ENCODE data around the gene RAI2. TPM values are rescaled to one million over a fixed set of nuclear protein-coding genes. Genes with fewer than 3 reads are reported as not detected.

RAI2 gene
- total and polyA plus RNA-seq, 9 donors: 1.5 to 11.1 (median 8.2) TPM

GRCh38 chrX:17814557-17814956 lies 46.5 kb downstream of the RAI2 start:
- no CpG with 5 or more reads among the region's 3 CpGs for WGBS (ENCODE audit: insufficient coverage)
- Histone ChIP-seq H3K4me1 (ENCODE audit: control insufficient read depth, insufficient read depth, low read length) (peaks cover 8% of the 10 kb centered on the region), H3K27ac (ENCODE audit: low read length) (no peak overlapping the region), H3K9me3 (replicated peaks; ENCODE audit: control insufficient read depth, low read depth, low read length) (no peaks in the 10 kb centered on the region), H3K27me3 (ENCODE audit: control insufficient read depth, insufficient read depth, low read length) (peaks cover 31% of the 10 kb centered on the region), H3K36me3 (ENCODE audit: control insufficient read depth, insufficient read depth, low read length) (no peaks in the 10 kb centered on the region), H3K4me3 (ENCODE audit: low read length) (no peak overlapping the region)
- DNase-seq: no peak

DNA sequence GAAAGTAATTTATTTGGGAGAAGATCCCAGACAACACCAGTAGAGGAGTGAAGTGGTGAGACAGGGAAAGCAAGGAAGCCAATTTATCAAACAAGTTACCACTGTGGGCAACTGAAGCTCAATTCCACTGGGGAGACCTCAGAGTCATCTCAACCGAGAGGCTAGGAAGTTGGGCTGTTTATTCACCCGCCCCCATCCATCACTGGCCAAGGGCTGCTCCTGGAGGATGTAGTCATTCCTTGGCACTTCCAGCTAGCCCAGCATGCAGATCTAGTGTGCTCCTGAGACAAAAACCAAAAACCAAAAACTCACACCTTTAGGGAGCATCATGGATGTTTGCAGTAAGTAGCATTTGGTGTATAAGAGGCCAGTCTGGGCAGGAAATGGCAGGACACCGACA lies 47.0 kb downstream of the RAI2 start:
- Histone ChIP-seq H3K27ac (ENCODE audit: low read length) (no peak overlapping the region), H3K4me3 (ENCODE audit: low read length) (no peak overlapping the region), H3K27me3 (ENCODE audit: control insufficient read depth, insufficient read depth, low read length) (peaks cover 33% of the 10 kb centered on the region), H3K4me1 (ENCODE audit: control insufficient read depth, insufficient read depth, low read length) (peaks cover 8% of the 10 kb centered on the region), H3K36me3 (ENCODE audit: control insufficient read depth, insufficient read depth, low read length) (no peaks in the 10 kb centered on the region), H3K9me3 (replicated peaks; ENCODE audit: control insufficient read depth, low read depth, low read length) (no peaks in the 10 kb centered on the region)
- DNase-seq: no peak
- WGBS (ENCODE audit: insufficient coverage): no CpG with 5 or more reads among the region's 3 CpGs

GRCh38 chrX:17813277-17813676 lies 47.8 kb downstream of the RAI2 start:
- Histone ChIP-seq H3K27ac (ENCODE audit: low read length) (no peak overlapping the region), H3K4me1 (ENCODE audit: control insufficient read depth, insufficient read depth, low read length) (peaks cover 6% of the 10 kb centered on the region), H3K27me3 (ENCODE audit: control insufficient read depth, insufficient read depth, low read length) (peaks cover 28% of the 10 kb centered on the region), H3K9me3 (replicated peaks; ENCODE audit: control insufficient read depth, low read depth, low read length) (no peaks in the 10 kb centered on the region), H3K36me3 (ENCODE audit: control insufficient read depth, insufficient read depth, low read length) (no peaks in the 10 kb centered on the region), H3K4me3 (ENCODE audit: low read length) (no peak overlapping the region)
- WGBS (ENCODE audit: insufficient coverage): 69% methylated on average over 3 of the region's 3 CpGs
- DNase-seq: no peak

DNA sequence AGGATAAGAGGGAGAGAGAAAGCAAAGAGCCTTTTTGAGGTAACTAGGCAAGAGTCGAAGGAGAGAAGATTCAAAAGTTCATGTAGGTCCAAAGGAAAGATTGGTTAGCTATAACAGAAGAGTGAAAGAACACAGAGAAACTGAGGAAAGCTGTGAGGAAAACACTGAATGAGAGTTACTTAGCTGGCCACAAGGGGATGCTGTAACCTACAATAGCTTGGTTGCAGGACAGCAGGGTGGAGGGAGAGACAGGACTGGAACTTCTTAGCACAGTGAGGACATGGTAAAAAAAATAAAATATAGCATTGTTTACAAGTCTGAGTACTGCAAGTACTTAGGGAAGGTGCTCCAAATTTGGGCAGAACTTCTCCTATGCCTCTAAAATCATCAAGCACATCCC lies 48.3 kb downstream of the RAI2 start:
- Histone ChIP-seq H3K4me1 (ENCODE audit: control insufficient read depth, insufficient read depth, low read length) (peaks cover 4% of the 10 kb centered on the region), H3K4me3 (ENCODE audit: low read length) (no peak overlapping the region), H3K36me3 (ENCODE audit: control insufficient read depth, insufficient read depth, low read length) (no peaks in the 10 kb centered on the region), H3K9me3 (replicated peaks; ENCODE audit: control insufficient read depth, low read depth, low read length) (no peaks in the 10 kb centered on the region), H3K27me3 (ENCODE audit: control insufficient read depth, insufficient read depth, low read length) (peaks cover 28% of the 10 kb centered on the region), H3K27ac (ENCODE audit: low read length) (no peak overlapping the region)
- no peak for DNase-seq
- WGBS (ENCODE audit: insufficient coverage): 13% methylated on average over 1 of the region's 1 CpG

- Histone ChIP-seq H3K4me1 (ENCODE audit: control insufficient read depth, insufficient read depth, low read length) (no peaks in the 10 kb centered on the region), H3K27ac (ENCODE audit: low read length) (no peak overlapping the region), H3K9me3 (replicated peaks; ENCODE audit: control insufficient read depth, low read depth, low read length) (no peaks in the 10 kb centered on the region), H3K4me3 (ENCODE audit: low read length) (no peak overlapping the region), H3K27me3 (ENCODE audit: control insufficient read depth, insufficient read depth, low read length) (peaks cover 34% of the 10 kb centered on the region), H3K36me3 (ENCODE audit: control insufficient read depth, insufficient read depth, low read length) (no peaks in the 10 kb centered on the region)
- no peak for DNase-seq
- WGBS (ENCODE audit: insufficient coverage): 73% methylated on average over 3 of the region's 6 CpGs
Observed at GRCh38 chrX:17809984-17810383, 51.1 kb downstream of the RAI2 start.

DNA sequence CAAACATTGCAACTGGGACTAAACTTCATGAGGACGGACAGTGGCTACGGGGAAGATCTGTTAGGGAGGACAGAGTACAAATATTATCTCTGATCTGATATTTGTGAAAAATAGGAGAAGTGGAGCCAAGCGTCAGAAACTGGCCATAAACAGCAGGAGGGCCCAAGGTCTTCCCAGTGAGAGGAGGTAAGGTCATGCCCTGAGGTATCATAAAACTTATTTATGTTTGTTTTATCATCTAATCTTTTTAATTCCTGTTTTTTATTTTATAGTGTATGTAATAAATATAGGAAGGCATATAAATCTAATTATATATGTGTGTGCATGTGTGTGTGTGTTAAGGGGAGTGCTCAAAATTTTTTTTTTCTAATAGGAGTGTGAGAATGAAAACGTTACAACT lies 51.8 kb downstream of the RAI2 start:
- Histone ChIP-seq H3K27me3 (ENCODE audit: control insufficient read depth, insufficient read depth, low read length) (peaks cover 39% of the 10 kb centered on the region), H3K4me1 (ENCODE audit: control insufficient read depth, insufficient read depth, low read length) (no peaks in the 10 kb centered on the region), H3K4me3 (ENCODE audit: low read length) (no peak overlapping the region), H3K36me3 (ENCODE audit: control insufficient read depth, insufficient read depth, low read length) (no peaks in the 10 kb centered on the region), H3K9me3 (replicated peaks; ENCODE audit: control insufficient read depth, low read depth, low read length) (no peaks in the 10 kb centered on the region), H3K27ac (ENCODE audit: low read length) (no peak overlapping the region)
- DNase-seq: no peak
- 38% methylated on average over 3 of the region's 4 CpGs for WGBS (ENCODE audit: insufficient coverage)

DNA sequence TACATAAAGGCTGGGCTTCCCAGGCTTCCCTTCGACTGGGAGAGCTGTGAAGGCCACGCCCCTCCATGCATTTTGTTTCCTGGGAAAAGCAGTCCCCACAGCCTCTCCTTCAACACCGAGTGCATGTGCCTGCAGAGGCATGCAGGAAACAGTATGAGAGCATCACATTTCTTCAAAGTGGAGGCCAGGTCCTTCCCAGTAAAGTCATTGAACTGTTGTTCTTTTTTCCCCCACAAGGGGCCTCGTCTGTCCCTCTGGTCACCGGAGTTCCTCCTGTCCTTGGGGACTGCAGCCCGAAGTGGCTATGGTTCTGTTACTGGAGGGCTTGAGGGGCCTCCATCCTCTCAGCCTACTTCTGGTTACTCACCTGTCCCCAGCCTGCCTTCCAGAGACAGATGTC lies 56.0 kb downstream of the RAI2 start:
- H3K36me3 ChIP-seq (ENCODE audit: control insufficient read depth, insufficient read depth, low read length): no peaks in the 10 kb centered on the region
- H3K9me3 ChIP-seq (replicated peaks; ENCODE audit: control insufficient read depth, low read depth, low read length): no peaks in the 10 kb centered on the region
- WGBS (ENCODE audit: insufficient coverage): 17% methylated on average over 1 of the region's 6 CpGs
- H3K4me1 ChIP-seq (ENCODE audit: control insufficient read depth, insufficient read depth, low read length): no peaks in the 10 kb centered on the region
- H3K27ac ChIP-seq (ENCODE audit: low read length): no peak overlapping the region
- no peak for DNase-seq
- peaks cover 52% of the 10 kb centered on the region for H3K27me3 ChIP-seq (ENCODE audit: control insufficient read depth, insufficient read depth, low read length)
- H3K4me3 ChIP-seq (ENCODE audit: low read length): no peak overlapping the region

DNA sequence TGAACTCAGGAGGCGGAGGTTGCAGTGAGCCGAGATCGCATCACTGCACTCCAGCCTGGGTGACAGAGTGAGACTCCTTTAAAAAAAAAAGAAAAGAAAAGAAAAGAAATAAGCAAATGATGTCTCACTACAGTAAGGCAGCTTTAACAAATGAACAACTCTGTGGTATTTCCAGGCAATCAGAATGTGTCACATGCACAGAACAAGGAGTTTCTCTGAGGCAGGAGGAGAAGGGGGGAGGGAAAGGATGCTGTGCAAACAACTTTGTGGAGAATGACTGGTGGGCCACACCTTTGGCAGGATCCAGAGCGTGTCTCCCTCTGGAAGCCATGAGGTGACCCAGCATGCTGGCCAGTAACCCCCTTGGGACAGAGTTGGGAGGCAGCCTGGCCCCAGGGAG lies 57.6 kb downstream of the RAI2 start:
- Histone ChIP-seq H3K9me3 (replicated peaks; ENCODE audit: control insufficient read depth, low read depth, low read length) (no peaks in the 10 kb centered on the region), H3K27me3 (ENCODE audit: control insufficient read depth, insufficient read depth, low read length) (peaks cover 55% of the 10 kb centered on the region), H3K27ac (ENCODE audit: low read length) (no peak overlapping the region), H3K4me1 (ENCODE audit: control insufficient read depth, insufficient read depth, low read length) (peaks cover 1% of the 10 kb centered on the region), H3K4me3 (ENCODE audit: low read length) (no peak overlapping the region), H3K36me3 (ENCODE audit: control insufficient read depth, insufficient read depth, low read length) (no peaks in the 10 kb centered on the region)
- 22% methylated on average over 1 of the region's 4 CpGs for WGBS (ENCODE audit: insufficient coverage)
- no peak for DNase-seq

- no peak overlapping the region for H3K27ac ChIP-seq (ENCODE audit: low read length)
- DNase-seq: no peak
- no peaks in the 10 kb centered on the region for H3K9me3 ChIP-seq (replicated peaks; ENCODE audit: control insufficient read depth, low read depth, low read length)
- no peaks in the 10 kb centered on the region for H3K36me3 ChIP-seq (ENCODE audit: control insufficient read depth, insufficient read depth, low read length)
- no peak overlapping the region for H3K4me3 ChIP-seq (ENCODE audit: low read length)
- H3K4me1 ChIP-seq (ENCODE audit: control insufficient read depth, insufficient read depth, low read length): peaks cover 8% of the 10 kb centered on the region
- WGBS (ENCODE audit: insufficient coverage): 82% methylated on average over 5 of the region's 7 CpGs
- peaks cover 60% of the 10 kb centered on the region for H3K27me3 ChIP-seq (ENCODE audit: control insufficient read depth, insufficient read depth, low read length)
Observed at GRCh38 chrX:17802756-17803155, 58.3 kb downstream of the RAI2 start.

DNA sequence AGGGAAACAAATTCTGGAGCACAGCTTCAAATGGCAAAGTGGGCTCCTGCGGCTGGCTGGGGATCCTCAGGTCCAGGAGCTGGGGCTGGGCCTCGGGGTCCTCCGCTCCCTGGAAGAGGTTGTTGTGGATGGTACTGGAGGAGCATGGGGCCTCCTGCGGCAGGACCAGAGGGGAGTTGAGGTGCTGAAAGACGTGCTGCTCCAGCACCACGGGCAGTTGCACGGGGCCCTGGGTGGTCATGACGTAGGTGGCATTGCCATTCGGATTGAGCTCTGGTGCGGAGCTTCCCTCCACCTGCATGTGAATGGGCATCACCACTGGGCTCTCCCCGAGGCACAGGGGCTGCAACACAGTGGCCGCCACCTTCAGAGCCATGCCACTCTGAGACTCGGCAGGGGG lies 59.7 kb downstream of the RAI2 start:
- WGBS (ENCODE audit: insufficient coverage): 79% methylated on average over 13 of the region's 13 CpGs
- DNase-seq: no peak
- no peak overlapping the region for H3K27ac ChIP-seq (ENCODE audit: low read length)

GRCh38 chrX:17798921-17799320 lies 62.2 kb downstream of the RAI2 start:
- no peak overlapping the region for H3K27ac ChIP-seq (ENCODE audit: low read length)
- DNase-seq: no peak
- no peak overlapping the region for H3K4me3 ChIP-seq (ENCODE audit: low read length)
- no peaks in the 10 kb centered on the region for H3K9me3 ChIP-seq (replicated peaks; ENCODE audit: control insufficient read depth, low read depth, low read length)
- H3K27me3 ChIP-seq (ENCODE audit: control insufficient read depth, insufficient read depth, low read length): peaks cover 40% of the 10 kb centered on the region
- no CpG with 5 or more reads among the region's 4 CpGs for WGBS (ENCODE audit: insufficient coverage)
- H3K36me3 ChIP-seq (ENCODE audit: control insufficient read depth, insufficient read depth, low read length): no peaks in the 10 kb centered on the region
- H3K4me1 ChIP-seq (ENCODE audit: control insufficient read depth, insufficient read depth, low read length): peaks cover 8% of the 10 kb centered on the region

More for the DNA sequence above, 59.7 kb downstream of the RAI2 start:
- H3K4me1 ChIP-seq (ENCODE audit: control insufficient read depth, insufficient read depth, low read length): peaks cover 8% of the 10 kb centered on the region
- no peak overlapping the region for H3K4me3 ChIP-seq (ENCODE audit: low read length)
- H3K27me3 ChIP-seq (ENCODE audit: control insufficient read depth, insufficient read depth, low read length): peaks cover 56% of the 10 kb centered on the region
- no peaks in the 10 kb centered on the region for H3K9me3 ChIP-seq (replicated peaks; ENCODE audit: control insufficient read depth, low read depth, low read length)
- H3K36me3 ChIP-seq (ENCODE audit: control insufficient read depth, insufficient read depth, low read length): no peaks in the 10 kb centered on the region

Measured in muscle of leg (tissue), 11 donors.